Left ventricle myocardium superior (tissue), 1 donor: ENCODE measurements around the gene MDGA2. TPM values are rescaled to one million over a fixed set of nuclear protein-coding genes. Genes with fewer than 3 reads are reported as not detected.

Experiments
- ATAC-seq: fragments of 200-7000 bp; cut with Tn5 transposase; one replicate; pipeline ENCODE4 v1.9.1; 2020; ENCODE audit warnings: mild to moderate bottlenecking, moderate library complexity
- DNase-seq: peaks from one replicate; pipeline ENCODE4 v3.0.0-alpha.2; 2020
- intact Hi-C: fragments of 100-400 bp; cut with micrococcal nuclease; formaldehyde crosslinking; loops from one replicate; pipeline ENCODE4 v1.11.0; 2022
- total RNA-seq: library from RNA; stranded (reverse); fragmentation: NEBNext Ultra II Directional; extraction: Animal tissue kit (Norgen Biotek cat#: 25700); gene quantifications from one replicate; pipeline ENCODE4 v1.2.1, GENCODE V29; 2021
- donor health status: DM: no; HTN: yes; CAD: no; lungs with severe emphysema.

The MDGA2 gene
- total RNA-seq, 1 donor from 2014 or later, result not detected

DNA sequence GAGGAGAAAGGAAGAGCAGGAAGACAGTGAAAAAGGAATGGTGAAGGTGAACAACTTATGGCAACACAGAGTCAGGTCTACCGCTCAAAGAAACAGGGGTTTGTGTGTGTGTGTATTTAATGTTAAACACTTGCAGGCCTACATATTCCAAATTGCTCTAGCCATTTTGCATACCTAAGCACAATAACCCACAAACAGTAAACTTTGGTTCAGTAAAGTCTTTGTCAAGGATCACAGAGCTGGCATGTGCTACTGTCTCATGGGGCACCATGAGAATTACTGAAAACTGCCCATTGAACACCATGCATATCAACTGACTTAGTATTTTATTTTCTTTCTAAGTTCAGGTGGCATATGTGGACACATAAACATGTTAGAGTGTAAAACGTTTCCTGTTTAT, 163.6 kb downstream of the MDGA2 start:
- intact Hi-C loops, result no loop called here
- ATAC-seq (no peak), DNase-seq (no peak)

DNA sequence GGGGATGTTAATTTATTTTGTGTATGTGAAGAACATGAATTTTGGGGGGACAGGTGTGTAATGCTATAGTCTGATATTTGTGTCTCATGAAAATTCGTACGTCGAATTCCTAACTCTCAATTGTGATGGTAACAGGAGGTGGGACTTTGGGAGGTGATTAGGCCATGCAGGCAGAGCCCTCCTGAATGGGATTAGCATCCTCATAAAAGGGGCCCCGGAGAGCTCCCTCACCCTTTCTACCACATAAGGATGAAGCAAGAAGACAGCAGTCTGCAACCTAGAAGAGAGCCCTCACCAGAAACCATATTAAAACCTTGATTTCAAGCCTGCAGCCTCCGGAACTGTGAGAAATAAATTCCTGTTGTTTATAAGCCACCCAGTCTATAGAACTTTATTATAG, 165.4 kb downstream of the MDGA2 start:
- intact Hi-C loops, result no loop called here

GRCh38 chr14:47507861-47508260, 167.5 kb downstream of the MDGA2 start:
- DNase-seq, result no peak
- intact Hi-C loops, result no loop called here
- no peak for ATAC-seq

More for the DNA sequence above, 165.4 kb downstream of the MDGA2 start:
- DNase-seq (no peak), ATAC-seq (no peak)

- intact Hi-C loops, result no loop called here
- DNase-seq (no peak), ATAC-seq (no peak)
Observed at GRCh38 chr14:47500369-47500768, 175.0 kb downstream of the MDGA2 start.

GRCh38 chr14:47490766-47491165, 184.6 kb downstream of the MDGA2 start:
- no peak for ATAC-seq
- intact Hi-C loops, result no loop called here
- no peak for DNase-seq

- no peak for DNase-seq
- intact Hi-C loops, result no loop called here
- ATAC-seq, result no peak
Observed at GRCh38 chr14:47490353-47490752, 185.1 kb downstream of the MDGA2 start.

DNA sequence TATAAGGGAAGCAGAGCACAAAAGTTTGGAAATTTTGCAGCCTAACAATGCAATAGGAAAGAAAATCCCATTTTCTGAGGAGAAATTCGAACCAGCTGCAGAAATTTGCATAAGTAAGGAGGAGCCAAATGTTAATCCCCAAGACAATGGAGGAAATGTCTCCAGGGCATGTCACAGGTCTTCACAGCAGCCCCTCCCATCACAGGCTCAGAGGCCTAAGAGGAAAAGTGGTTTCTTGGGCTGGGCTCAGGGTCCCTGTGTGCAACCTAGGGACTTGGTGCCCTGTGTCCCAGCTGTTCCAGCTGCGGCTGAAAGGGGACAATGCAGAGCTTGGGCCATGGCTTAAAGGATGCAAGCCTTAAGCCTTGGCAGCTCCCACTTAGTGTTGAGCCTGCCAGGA, 190.0 kb downstream of the MDGA2 start:
- no peak for DNase-seq
- ATAC-seq, result no peak
- intact Hi-C loops, result no loop called here

- no peak for ATAC-seq
- intact Hi-C loops, result no loop called here
- DNase-seq, result no peak
Observed at GRCh38 chr14:47483449-47483848, 192.0 kb downstream of the MDGA2 start.

DNA sequence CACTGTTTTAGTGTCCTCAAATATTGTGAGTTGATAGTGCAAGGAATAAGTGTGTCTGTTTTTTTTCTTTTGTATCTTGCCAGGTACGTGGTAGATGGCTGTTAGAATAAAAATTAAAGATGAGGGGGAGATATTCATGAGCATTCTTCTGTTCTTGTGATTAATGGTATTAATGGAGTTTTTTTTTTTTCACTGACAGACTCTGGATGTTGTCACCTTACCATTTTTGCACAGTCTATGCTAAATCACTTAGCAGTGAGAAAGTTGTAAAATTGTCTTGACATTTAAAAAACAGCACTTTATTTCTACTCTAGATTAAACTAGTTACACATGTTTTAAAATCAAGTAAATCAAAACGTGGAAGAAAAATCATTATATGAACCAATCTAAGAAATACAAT, 204.3 kb downstream of the MDGA2 start:
- intact Hi-C loops, result no loop called here
- ATAC-seq (no peak), DNase-seq (no peak)

DNA sequence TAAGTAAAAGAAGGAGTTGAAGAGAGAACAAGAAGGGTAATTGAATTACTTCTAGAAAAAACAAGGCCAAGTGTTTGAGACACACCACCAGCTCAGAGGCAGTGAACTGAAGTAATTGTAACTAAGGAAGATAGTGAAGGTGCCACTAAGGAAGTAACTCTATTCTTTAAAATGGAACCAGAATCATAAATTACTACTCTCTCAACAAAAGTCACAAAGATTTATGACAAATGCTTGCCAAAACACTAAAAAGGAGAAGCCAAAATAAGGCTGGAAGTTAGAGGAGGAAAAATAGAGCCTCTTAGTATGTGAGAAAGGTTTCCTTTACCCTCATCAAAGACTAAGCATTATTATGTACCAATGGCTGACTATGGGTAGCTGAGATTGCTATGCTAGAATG, 208.5 kb downstream of the MDGA2 start:
- intact Hi-C loops, result no loop called here
- DNase-seq (no peak), ATAC-seq (no peak)

GRCh38 chr14:47454025-47454424, 221.4 kb downstream of the MDGA2 start:
- intact Hi-C loops, result no loop called here
- ATAC-seq (no peak), DNase-seq (no peak)

GRCh38 chr14:47447076-47447475, 228.3 kb downstream of the MDGA2 start:
- DNase-seq, result no peak
- intact Hi-C loops, result no loop called here
- ATAC-seq, result no peak

GRCh38 chr14:47442211-47442610, 233.2 kb downstream of the MDGA2 start:
- ATAC-seq, result no peak
- intact Hi-C loops, result no loop called here
- no peak for DNase-seq

- DNase-seq (no peak), ATAC-seq (no peak)
- intact Hi-C loops, result no loop called here
Observed at GRCh38 chr14:47439953-47440352, 235.5 kb downstream of the MDGA2 start.

GRCh38 chr14:47438650-47439140, 236.7 kb downstream of the MDGA2 start:
- no peak for DNase-seq
- intact Hi-C loops, result no loop called here
- ATAC-seq, result peak; percentile 61

DNA sequence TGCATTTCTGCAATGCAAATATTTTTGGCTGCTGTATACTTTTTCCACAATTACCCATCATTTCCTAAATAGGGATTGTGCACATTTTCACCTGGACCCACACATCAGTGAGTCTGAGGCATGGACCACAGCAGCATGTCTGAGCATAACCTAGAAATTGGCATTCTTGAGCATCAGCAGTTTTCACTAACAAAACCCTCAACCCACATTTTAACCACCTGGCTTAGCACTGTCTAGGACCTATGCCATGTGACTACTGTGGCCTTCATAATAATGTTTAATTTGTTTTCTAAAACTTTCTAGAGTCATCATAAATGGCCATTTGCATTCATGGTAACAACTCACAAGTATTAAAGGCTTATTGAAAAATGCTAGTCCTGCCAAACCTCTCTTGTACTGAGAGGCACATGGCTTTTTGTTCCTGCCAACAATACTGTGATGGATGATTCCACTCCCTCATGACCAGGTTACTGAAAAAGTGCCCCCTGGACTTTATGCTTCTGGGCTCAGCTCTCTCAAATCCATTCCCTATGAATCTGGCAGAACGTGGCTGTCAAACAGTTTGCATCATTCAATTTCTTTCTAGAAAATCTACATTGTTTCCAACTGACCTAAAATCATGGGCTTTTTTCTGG, 240.0 kb downstream of the MDGA2 start:
- intact Hi-C loops, result no loop called here
- DNase-seq, result no peak
- no peak for ATAC-seq

DNA sequence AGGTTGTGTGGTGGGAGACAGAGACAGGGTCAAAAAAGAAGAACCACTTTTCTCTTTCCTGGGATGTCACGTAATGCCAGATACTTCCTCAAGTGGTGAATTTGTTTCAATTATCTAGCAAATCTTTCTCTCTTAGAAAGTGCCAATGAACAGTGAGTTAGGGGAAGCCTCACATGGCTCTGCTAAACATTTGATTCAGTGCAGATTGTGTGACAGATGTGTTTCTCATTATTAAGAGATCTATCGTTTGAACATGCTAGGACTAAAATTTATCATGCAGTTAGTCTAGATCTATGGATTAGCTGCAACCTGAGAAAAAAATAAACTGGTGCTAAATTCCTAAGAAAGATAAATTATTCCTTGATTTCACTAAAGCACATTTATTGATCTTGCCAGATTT, 247.8 kb downstream of the MDGA2 start:
- DNase-seq (no peak), ATAC-seq (no peak)
- intact Hi-C loops, result no loop called here

- intact Hi-C loops, result no loop called here
- ATAC-seq, result no peak
- DNase-seq, result no peak
Observed at GRCh38 chr14:47425302-47425701, 250.1 kb downstream of the MDGA2 start.

DNA sequence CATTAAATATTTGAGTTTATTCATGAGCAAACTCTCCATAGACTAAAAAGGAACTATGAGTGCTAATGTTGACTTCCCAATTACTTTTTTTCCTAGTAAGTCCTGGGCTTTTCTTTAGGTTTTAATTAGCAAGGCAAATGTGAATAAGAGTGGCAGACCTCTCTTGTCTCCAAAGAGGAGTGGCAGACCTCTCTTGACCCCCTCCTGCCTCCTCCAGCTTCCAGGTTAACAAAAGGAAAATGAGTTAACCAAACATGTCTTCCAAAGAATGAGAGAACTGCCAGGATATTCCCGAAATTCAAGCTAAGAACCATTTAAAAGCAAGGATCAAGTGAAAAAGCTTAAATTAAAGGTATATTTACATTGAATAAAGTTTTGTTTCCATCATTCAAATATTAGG, 253.2 kb downstream of the MDGA2 start:
- ATAC-seq, result no peak
- intact Hi-C loops, result no loop called here
- no peak for DNase-seq

GRCh38 chr14:47411523-47411922, 263.9 kb downstream of the MDGA2 start:
- intact Hi-C loops, result no loop called here
- DNase-seq (no peak), ATAC-seq (no peak)

DNA sequence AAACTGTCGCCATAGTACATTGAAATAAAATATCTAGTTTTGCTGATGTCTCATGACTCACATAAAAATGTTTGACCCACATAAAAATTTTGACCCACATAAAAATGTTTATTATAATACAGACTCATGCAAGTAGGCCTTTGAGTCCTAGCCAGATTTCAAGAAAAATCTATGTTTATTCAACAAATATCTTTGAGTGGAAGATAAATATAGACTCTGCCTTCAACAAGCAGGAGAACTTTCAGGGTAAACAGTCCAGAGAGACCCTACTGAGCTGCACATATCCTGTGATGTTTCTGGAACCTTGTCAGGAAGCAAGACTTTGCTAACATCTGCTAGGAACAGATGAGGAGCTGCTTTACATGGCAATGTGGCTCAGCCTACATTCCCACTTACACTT, 283.1 kb downstream of the MDGA2 start:
- no peak for ATAC-seq
- intact Hi-C loops, result no loop called here

More for the DNA sequence above, 283.1 kb downstream of the MDGA2 start:
- DNase-seq, result no peak
